ENCODE data around the gene CAPN8.

GRCh38 chr1:223651291-223651991 lies 14.1 kb downstream of the CAPN8 start:
- TF ChIP-seq, protein P1, sequence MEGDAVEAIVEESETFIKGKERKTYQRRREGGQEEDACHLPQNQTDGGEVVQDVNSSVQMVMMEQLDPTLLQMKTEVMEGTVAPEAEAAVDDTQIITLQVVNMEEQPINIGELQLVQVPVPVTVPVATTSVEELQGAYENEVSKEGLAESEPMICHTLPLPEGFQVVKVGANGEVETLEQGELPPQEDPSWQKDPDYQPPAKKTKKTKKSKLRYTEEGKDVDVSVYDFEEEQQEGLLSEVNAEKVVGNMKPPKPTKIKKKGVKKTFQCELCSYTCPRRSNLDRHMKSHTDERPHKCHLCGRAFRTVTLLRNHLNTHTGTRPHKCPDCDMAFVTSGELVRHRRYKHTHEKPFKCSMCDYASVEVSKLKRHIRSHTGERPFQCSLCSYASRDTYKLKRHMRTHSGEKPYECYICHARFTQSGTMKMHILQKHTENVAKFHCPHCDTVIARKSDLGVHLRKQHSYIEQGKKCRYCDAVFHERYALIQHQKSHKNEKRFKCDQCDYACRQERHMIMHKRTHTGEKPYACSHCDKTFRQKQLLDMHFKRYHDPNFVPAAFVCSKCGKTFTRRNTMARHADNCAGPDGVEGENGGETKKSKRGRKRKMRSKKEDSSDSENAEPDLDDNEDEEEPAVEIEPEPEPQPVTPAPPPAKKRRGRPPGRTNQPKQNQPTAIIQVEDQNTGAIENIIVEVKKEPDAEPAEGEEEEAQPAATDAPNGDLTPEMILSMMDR (IDR thresholded peaks at IDR 0.05; ENCODE audit: low read depth, low read length, poor library complexity, severe bottlenecking): no peak
- TF ChIP-seq EZH2phosphoT487 (IDR thresholded peaks at IDR 0.05; ENCODE audit: borderline replicate concordance, low read length): no peak
